GM18499 (cell line): ENCODE results near the gene MPPED1.

ENCODE experiments used
- ATAC-seq: cut with Tn5 transposase; IDR thresholded peaks from one replicate; pipeline ENCODE4 v1.9.1; 2021; ENCODE audit warnings: moderate number of reproducible peaks; ENCODE audit not compliant: insufficient read depth, unreplicated experiment

The MPPED1 gene, protein sequence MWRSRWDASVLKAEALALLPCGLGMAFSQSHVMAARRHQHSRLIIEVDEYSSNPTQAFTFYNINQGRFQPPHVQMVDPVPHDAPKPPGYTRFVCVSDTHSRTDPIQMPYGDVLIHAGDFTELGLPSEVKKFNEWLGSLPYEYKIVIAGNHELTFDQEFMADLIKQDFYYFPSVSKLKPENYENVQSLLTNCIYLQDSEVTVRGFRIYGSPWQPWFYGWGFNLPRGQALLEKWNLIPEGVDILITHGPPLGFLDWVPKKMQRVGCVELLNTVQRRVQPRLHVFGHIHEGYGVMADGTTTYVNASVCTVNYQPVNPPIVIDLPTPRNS

GRCh38 chr22:43411869-43412807 lies at the start of gene MPPED1:
Gene MPPED1, plus strand, starts transcription at chr22:43412014. Its CDS starts 12,972 bp downstream, at chr22:43424986.
- ATAC-seq, result no peak

- no peak for ATAC-seq
These were observed 48.3 kb upstream of the MPPED1 start for GRCh38 chr22:43363315-43364168.

- no peak for ATAC-seq
These were observed 47.7 kb upstream of the MPPED1 start for GRCh38 chr22:43364169-43364435.

DNA sequence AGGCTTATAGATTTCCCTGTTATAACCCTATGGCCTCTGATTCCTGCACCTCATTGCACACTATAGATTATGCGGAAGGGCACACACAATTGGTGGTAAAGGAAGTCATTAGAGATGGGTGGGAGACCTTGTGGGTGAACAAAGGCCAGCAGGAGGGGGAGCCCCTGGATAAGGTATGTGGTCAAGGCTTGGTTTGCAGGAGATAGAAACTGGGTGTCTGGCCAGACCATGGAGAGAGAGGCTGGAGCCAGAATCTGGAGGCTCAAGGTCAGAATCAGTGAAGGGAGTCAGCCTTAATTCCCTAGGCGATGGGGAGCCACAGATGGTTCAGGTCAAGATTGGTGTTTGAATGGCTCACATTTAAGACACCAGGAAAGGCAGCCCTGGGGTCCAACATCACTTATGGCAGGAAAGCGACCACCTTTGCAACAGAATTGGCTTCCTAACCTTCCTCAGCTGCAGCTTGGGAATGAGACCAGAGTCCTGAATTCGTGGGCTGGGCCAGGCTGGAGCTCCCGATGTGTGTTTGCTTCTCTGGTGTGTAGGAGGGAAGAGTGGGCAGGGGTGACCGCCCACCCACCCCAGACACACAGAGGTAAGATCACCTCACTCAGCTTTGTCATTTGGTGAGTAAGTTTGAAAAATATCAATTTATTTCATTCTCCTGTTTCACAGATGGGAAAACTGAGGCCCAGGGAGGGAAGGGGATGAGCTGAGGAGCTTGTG lies 45.9 kb upstream of the MPPED1 start:
- no peak for ATAC-seq

DNA sequence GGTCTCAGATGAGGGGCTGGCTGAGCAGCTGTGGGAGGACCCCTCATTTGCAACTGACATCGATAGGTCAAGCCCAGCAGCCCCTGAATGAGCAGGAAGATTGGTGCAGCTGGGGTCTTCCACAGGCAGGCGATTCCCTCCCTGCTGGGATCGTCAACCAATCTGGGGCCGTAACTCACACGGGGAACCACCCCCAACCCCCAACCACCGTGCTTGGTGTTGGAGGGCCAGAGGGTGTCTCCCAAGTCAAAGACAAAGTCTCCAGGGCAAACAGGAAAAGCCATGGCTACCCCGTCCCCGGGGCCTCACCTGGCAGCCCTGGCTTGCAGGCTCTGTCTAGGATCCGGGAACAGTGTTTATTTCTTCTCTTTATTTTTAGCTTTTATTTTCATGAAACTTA lies 41.8 kb upstream of the MPPED1 start:
- ATAC-seq, result no peak

DNA sequence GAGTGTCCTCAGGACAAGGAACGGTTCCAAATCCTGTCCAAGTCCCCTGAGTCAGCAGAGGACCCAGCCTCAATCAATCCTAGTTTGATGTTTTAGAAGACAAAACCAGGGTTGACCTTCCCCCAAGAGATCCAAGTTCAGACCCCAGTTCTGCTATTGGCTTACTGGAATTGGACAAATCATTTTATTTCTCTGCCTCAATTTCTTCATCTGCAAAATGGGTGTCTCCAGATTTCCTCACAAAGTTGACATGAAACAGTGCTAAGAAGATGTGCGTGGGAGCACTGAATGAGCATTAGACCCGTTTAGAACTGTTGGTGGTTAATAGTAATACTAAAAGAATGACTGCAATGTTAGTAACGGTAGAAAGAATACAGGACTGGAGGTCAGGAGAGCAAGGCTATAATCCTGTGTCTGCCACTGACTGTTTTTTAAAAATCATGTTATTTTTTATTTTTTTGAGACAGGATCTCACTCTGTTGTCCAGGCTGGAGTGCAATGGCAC lies 35.8 kb upstream of the MPPED1 start:
- ATAC-seq, result no peak

GRCh38 chr22:43376765-43377547 lies 34.9 kb upstream of the MPPED1 start:
- no peak for ATAC-seq

- ATAC-seq, result no peak
These were observed 34.3 kb upstream of the MPPED1 start for GRCh38 chr22:43377548-43377895.

DNA sequence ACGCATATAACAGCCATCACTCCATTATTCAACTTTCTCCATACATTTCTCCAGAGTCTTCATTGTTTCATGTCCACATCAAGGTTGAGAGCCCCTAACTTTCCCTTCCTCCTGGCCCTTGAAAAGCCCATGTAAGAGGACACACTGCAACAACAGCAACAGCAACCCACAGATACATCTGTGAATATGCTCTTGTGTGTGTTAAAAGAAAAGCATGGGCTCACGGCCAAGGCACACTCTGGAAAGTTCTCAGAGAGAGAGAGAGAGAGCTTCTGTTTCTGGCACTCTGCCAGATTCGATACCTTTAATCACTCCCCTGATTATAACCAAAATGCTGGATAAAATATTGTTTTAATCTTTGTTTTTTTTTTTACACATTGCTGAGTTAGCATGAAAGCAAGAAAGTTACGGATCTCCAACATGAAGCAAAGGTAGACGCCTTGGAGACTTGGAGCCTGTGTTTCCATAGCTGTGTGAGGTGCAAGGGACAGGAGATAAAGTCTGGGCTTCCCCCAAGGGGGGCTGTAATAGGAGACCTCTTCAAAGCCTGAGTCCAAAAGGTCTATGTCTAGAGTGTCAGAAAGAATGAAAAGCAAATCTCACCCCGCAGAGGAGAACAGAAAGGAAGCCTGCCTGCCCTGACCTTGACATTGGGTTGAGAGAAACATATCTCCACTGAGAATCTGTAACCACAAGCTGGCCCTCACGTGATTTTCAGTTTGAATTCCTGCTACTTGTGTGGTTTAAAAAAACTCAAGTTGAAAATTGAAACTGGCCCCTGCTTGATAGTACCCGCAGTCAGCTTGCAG lies 33.7 kb upstream of the MPPED1 start:
- ATAC-seq, result no peak

DNA sequence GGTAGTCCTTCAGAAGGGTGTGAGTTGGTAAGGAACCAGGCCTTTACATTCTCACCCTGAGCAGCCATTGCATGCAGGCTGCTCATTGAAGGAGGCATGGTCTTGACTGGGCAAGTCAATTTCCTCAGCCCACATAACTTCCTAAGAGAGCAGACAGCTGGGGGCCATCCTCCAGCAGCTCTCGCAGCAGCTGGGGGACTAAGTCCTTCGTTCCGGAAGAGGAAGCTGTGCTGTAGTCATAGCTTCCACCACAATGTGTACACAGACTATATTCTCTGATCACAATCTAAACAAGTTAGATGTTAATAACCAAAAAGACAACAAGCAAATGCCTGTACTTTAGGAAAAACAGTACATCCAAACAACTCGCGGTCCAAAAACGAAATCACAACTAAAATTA lies 30.1 kb upstream of the MPPED1 start:
- no peak for ATAC-seq

DNA sequence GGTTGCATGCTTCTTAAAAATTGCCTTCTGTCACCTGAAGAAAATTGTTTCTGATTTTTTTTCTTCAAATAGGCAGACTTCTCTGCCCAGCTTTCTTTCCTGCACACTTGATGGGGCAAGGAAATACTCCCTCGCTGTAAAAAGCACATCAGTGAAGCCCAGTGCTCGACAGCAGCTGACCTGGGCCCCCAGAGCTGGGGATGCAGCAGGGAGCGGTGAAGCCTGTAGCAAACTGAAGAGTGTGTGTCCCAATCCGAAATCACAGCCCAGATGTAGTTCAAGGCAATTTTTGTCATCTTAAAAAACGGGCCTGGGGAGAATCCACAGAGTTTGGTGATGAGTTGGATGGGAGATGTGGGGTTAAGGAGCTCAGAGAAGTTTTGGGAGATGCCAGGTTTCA lies 27.0 kb upstream of the MPPED1 start:
- no peak for ATAC-seq

- no peak for ATAC-seq
These were observed 25.8 kb upstream of the MPPED1 start for GRCh38 chr22:43385770-43386641.

DNA sequence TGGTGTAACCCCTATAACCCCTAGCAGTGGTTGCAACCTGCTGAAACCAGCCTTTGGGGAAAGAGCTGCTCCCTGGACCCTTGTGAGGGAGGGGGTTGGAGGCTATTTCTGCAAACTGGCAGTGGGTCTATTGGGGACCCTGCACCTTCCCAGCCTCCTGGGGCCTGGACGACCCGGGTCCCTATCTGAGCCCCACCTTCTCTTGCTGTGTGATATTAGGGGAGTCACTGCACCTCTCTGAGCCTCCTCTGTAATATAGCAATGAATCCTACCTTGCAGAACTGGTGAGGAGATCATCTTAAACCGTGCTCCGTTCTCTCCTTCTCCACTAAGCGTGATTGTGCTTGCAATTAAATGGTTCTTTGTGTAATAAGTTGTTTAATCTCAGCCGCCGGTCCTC lies 24.0 kb upstream of the MPPED1 start:
- no peak for ATAC-seq

DNA sequence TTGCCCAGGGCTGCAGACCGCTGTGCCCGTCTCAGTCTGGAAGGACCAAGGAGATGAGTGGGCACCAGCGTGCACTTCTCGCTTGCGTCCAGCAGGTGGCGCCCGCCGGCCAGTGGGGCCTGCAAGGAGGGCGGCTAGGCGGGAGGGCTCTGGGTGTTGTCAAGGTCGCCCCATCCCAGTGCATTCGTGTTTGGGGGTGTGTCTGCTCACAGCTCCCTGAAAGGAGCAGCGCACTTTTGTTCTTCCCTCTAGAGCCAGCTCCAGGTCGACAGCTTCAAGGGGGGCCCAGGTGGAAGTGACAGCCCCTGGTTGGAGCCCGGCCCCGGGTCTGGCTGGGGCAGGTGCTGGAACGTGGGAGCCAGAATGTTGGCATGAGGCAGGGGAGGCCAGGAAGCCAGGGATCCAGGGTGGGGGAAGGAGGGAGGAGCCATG lies 23.4 kb upstream of the MPPED1 start:
- no peak for ATAC-seq

- ATAC-seq, result no peak
These were observed 22.5 kb upstream of the MPPED1 start for GRCh38 chr22:43389227-43389836.

DNA sequence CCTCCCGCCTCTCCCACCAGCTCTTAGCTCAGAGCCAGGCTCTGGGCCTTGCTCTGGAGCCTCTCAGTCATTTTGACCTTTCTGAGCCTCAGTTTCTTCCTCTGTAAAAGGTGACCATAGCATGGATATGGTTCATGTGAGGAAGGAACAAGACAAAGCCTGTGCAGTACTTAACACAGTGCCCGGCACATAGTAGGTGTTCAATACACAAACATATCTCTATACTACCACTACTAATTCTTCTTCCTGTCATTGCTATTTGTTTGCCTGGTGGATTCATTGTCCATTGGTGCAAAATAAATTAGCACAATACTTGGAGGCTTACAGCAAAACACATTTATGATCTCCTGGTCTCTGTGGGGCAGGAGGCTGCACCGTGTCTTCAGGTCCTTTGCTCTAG lies 21.6 kb upstream of the MPPED1 start:
- ATAC-seq, result no peak

GRCh38 chr22:43390872-43391271 lies 20.9 kb upstream of the MPPED1 start:
- no peak for ATAC-seq
